ENCODE data around the gene UNC5A.

GRCh38 chr5:176819476-176819875 is 9.1 kb downstream of the UNC5A start:
- no peak for TF ChIP-seq NONO (IDR thresholded peaks at IDR 0.05; ENCODE audit: low read depth in 2 of 2, low read length in 1 of 2)
- no peak for TF ChIP-seq ZBTB11 (CRISPR knock-in tag; IDR thresholded peaks at IDR 0.05)
- no peak for TF ChIP-seq ARNT (IDR thresholded peaks at IDR 0.05)
- no peak for TF ChIP-seq CC2D1A (IDR thresholded peaks at IDR 0.05)
- no peak for TF ChIP-seq ZNF280B (CRISPR knock-in tag; IDR thresholded peaks at IDR 0.05)
- no peak for TF ChIP-seq ZNF133 (CRISPR knock-in tag; IDR thresholded peaks at IDR 0.05)
- TF ChIP-seq ZNF311 (CRISPR knock-in tag; IDR thresholded peaks at IDR 0.05) = no peak
- TF ChIP-seq ESRRA (IDR thresholded peaks at IDR 0.05; ENCODE audit: borderline replicate concordance, low read depth) = no peak
- no peak for TF ChIP-seq ZNF785 (CRISPR knock-in tag; IDR thresholded peaks at IDR 0.05)
- TF ChIP-seq HEY1 (CRISPR knock-in tag; IDR thresholded peaks at IDR 0.05; ENCODE audit: borderline replicate concordance) = no peak
- no peak for TF ChIP-seq GTF3C2 (IDR thresholded peaks at IDR 0.05; ENCODE audit: borderline replicate concordance, extremely low read depth, insufficient read length)
- TF ChIP-seq POLR2A (conservative IDR thresholded peaks at IDR 0.05) = no peak
- no peak for TF ChIP-seq GABPA (tag; conservative IDR thresholded peaks at IDR 0.05; ENCODE audit: low read depth)
